RWPE1 (cell line): ENCODE results near the gene DEPP1.

Experiments
- CTCF ChIA-PET: fragments of 350-600 bp; sonication (Branson Sonifier 250); formaldehyde crosslinking; extraction: SDS; loops from one replicate; lab custom pipeline; 2021; lab: Yijun Ruan, JAX
- POLR2A ChIA-PET: fragments of 400-600 bp; formaldehyde crosslinking; extraction: SDS; loops from one replicate; lab custom pipeline; 2020; ENCODE audit warnings: antibody characterized with exemption; ENCODE audit not compliant: low non-redundant PET; lab: Yijun Ruan, JAX
- DNase-seq: peaks from one replicate; pipeline ENCODE4 v3.0.0; 2012; ENCODE audit warnings: low spot score
- H3K27ac ChIP-seq: fragments of 450-650 bp; 2 replicates; pipeline ENCODE4 v1.5.1; 2017
- CTCF ChIP-seq: fragments of 450-650 bp; conservative IDR thresholded peaks from 2 replicates; pipeline ENCODE4 v1.5.1; 2017; ENCODE audit warnings: low read depth, mild to moderate bottlenecking

The DEPP1 gene

GRCh38 chr10:44980309-44981171 lies 1.9 kb upstream of the DEPP1 start:
- no peak for DNase-seq
- ChIA-PET POLR2A (no interaction called here), CTCF (no interaction called here)
- no peak for TF ChIP-seq CTCF
- peak overlapping the region; percentile 71 for H3K27ac ChIP-seq

GRCh38 chr10:44979281-44980191 lies 927 bp upstream of the DEPP1 start:
- TF ChIP-seq CTCF, result no peak
- peak overlapping the region; percentile 71 for H3K27ac ChIP-seq
- CTCF ChIA-PET, result interaction anchor here (0.5 to 0.7 kb wide), 2 partner anchors 13 to 22 kb away, joined by 3 read pairs; no protein-coding TSS in a partner anchor
- no peak for DNase-seq
- POLR2A ChIA-PET, result no interaction called here

- TF ChIP-seq CTCF, result no peak
- H3K27ac ChIP-seq, result peak overlapping the region; percentile 71
- POLR2A ChIA-PET, result no interaction called here
- no peak for DNase-seq
- CTCF ChIA-PET, result interaction anchor here (0.6 to 1.4 kb wide), 4 partner anchors 45 to 523 kb away, joined by 3 to 5 read pairs (median 4); no protein-coding TSS in a partner anchor
Measured at GRCh38 chr10:44978213-44978569, 418 bp downstream of the DEPP1 start.

GRCh38 chr10:44977287-44978212 lies 1.1 kb downstream of the DEPP1 start:
- TF ChIP-seq CTCF, result no peak
- H3K27ac ChIP-seq, result peak overlapping the region; percentile 71; the same call in 1 of the 2 replicates
- no peak for DNase-seq
- ChIA-PET POLR2A (no interaction called here), CTCF (interaction anchor here (0.6 to 1.4 kb wide), 4 partner anchors 45 to 523 kb away, joined by 3 to 5 read pairs (median 4); no protein-coding TSS in a partner anchor)

- POLR2A ChIA-PET, result no interaction called here
- no peak for DNase-seq
- CTCF ChIA-PET, result no interaction called here
- no peak overlapping the region for H3K27ac ChIP-seq
- no peak for TF ChIP-seq CTCF
Measured at GRCh38 chr10:44976352-44977198, 2.0 kb downstream of the DEPP1 start.
